HG02642 (cell line): ENCODE measurements around the gene DEFB132.
"Not testable (repeated sequence)": the region's sequence is repeated elsewhere in the genome, so short reads cannot be mapped to it uniquely, and the experiment has no call there.

Source experiments
- ATAC-seq: cut with Tn5 transposase; IDR thresholded peaks from one replicate; pipeline ENCODE4 v1.9.1; 2021; ENCODE audit warnings: mild to moderate bottlenecking; ENCODE audit not compliant: unreplicated experiment, poor library complexity

DEFB132 gene

GRCh38 chr20:257419-257818 lies at the start of gene DEFB132:
Gene DEFB132 (plus strand): TSS chr20:257724. CDS start chr20:257779, 55 bp downstream.
- ATAC-seq, result no peak

- ATAC-seq, result no peak
Observed at GRCh38 chr20:208942-209566, 48.5 kb upstream of the DEFB132 start.

GRCh38 chr20:210809-211502 lies 46.6 kb upstream of the DEFB132 start:
- ATAC-seq, result no peak

GRCh38 chr20:214383-214782 lies 43.1 kb upstream of the DEFB132 start:
- no peak for ATAC-seq

- no peak for ATAC-seq
Observed at GRCh38 chr20:215796-216195, 41.7 kb upstream of the DEFB132 start.

GRCh38 chr20:217266-217665 lies 40.3 kb upstream of the DEFB132 start:
- ATAC-seq, result no peak

- ATAC-seq, result no peak
Observed at GRCh38 chr20:219290-220115, 38.0 kb upstream of the DEFB132 start.

- ATAC-seq, result no peak
Observed at GRCh38 chr20:221258-221830, 36.2 kb upstream of the DEFB132 start.

- ATAC-seq, result not testable (repeated sequence)
Observed at GRCh38 chr20:225879-226278, 31.6 kb upstream of the DEFB132 start.

- no peak for ATAC-seq
Observed at GRCh38 chr20:226958-227357, 30.6 kb upstream of the DEFB132 start, which contains the start of gene DEFB129. Gene DEFB129 (plus strand): TSS chr20:227258. CDS start chr20:227289, 31 bp downstream.

GRCh38 chr20:227439-228105 lies 30.0 kb upstream of the DEFB132 start:
- no peak for ATAC-seq

GRCh38 chr20:235891-236290 lies 21.6 kb upstream of the DEFB132 start:
- no peak for ATAC-seq

GRCh38 chr20:237489-237888 lies 20.0 kb upstream of the DEFB132 start:
- ATAC-seq, result no peak

GRCh38 chr20:237929-238328 lies 19.6 kb upstream of the DEFB132 start:
- ATAC-seq, result no peak

GRCh38 chr20:242905-243304 lies 14.6 kb upstream of the DEFB132 start:
- ATAC-seq, result no peak

GRCh38 chr20:251354-251753 lies 6.2 kb upstream of the DEFB132 start:
- ATAC-seq, result no peak

- no peak for ATAC-seq
Observed at GRCh38 chr20:252801-253200, 4.7 kb upstream of the DEFB132 start.

GRCh38 chr20:253447-253846 lies 4.1 kb upstream of the DEFB132 start:
- not testable (repeated sequence) for ATAC-seq

- no peak for ATAC-seq
Observed at GRCh38 chr20:258269-258858, 840 bp downstream of the DEFB132 start.

GRCh38 chr20:258963-259362 lies 1.4 kb downstream of the DEFB132 start:
- ATAC-seq, result no peak
